ENCODE measurements around the gene MCM9. TPM values are rescaled to one million over a fixed set of nuclear protein-coding genes. Genes with fewer than 3 reads are reported as not detected.

Gene MCM9
- total RNA-seq, 1 experiment from 2014 or later: 18.6 TPM

GRCh38 chr6:118882314-118882905, 52.5 kb downstream of the MCM9 start:
- H3K9me3 ChIP-seq (ENCODE audit: control insufficient read depth, low read depth, low read length): no peaks in the 10 kb centered on the region
- no peak overlapping the region for H2BK20ac ChIP-seq (ENCODE audit: low read depth, low read length, poor library complexity, severe bottlenecking)
- H2BK12ac ChIP-seq (ENCODE audit: insufficient read length, low read depth, low read length): no peak overlapping the region
- no peak overlapping the region for H2BK15ac ChIP-seq (ENCODE audit: low read depth, low read length)
- no peak overlapping the region for H4K5ac ChIP-seq (ENCODE audit: insufficient read length, low read depth, low read length)
- H3K36me3 Mint-ChIP-seq (ENCODE audit: insufficient read depth in 1 of 3, low read depth in 3 of 3): no peaks in the 10 kb centered on the region; a peak in 1 of 7 replicates
- peak overlapping the region; percentile 44 for H3K9ac ChIP-seq (ENCODE audit: extremely low read depth, insufficient read length, low read length)
- TF ChIP-seq CTCF (conservative IDR thresholded peaks at IDR 0.05): no peak
- no peaks in the 10 kb centered on the region for H3K79me2 ChIP-seq (ENCODE audit: insufficient read depth, low read length)
- no peaks in the 10 kb centered on the region for H3K27me3 Mint-ChIP-seq (ENCODE audit: low read depth)
- peaks cover 19 to 24% of the 10 kb centered on the region in 2 experiments for H3K4me1 Mint-ChIP-seq
- H3K18ac ChIP-seq (ENCODE audit: insufficient read length, low read depth, low read length): no peak overlapping the region
- H2AK5ac ChIP-seq (ENCODE audit: insufficient read length, low read length): no peak overlapping the region
- H3K4me2 ChIP-seq (ENCODE audit: insufficient read depth, insufficient read length, low read length): no peak overlapping the region
- no peak overlapping the region for H3K56ac ChIP-seq (ENCODE audit: insufficient read length, low read depth, low read length)
- no CpG with 5 or more reads among the region's 4 CpGs for WGBS (ENCODE audit: extremely low coverage, insufficient read length, low lambda C conversion rate)
- H3K27me3 ChIP-seq (ENCODE audit: insufficient read depth, low read length): no peaks in the 10 kb centered on the region
- H2BK120ac ChIP-seq (ENCODE audit: low read depth, low read length, poor library complexity, severe bottlenecking): no peak overlapping the region
- peak overlapping the region; percentile 37 for H2AFZ ChIP-seq (ENCODE audit: low read length)
- H3K79me1 ChIP-seq (ENCODE audit: insufficient read depth, low read depth, low read length, poor library complexity, severe bottlenecking): no peaks in the 10 kb centered on the region
- no peak overlapping the region for H4K91ac ChIP-seq (ENCODE audit: insufficient read length, low read depth, low read length)
- no peak overlapping the region for H3T11ph ChIP-seq (ENCODE audit: low read length)
- no peak overlapping the region; the same call in 1 of the 2 replicates for H3K14ac ChIP-seq (ENCODE audit: insufficient read depth, low read length)
- H3K23me2 ChIP-seq (ENCODE audit: insufficient read length, low read depth, low read length, poor library complexity, severe bottlenecking): no peaks in the 10 kb centered on the region
- H3K23ac ChIP-seq (ENCODE audit: insufficient read length, low read depth, low read length): no peak overlapping the region
- H3K27ac Mint-ChIP-seq: peak overlapping the region; percentile 29 to 56 (median 54); a peak in 3 of 7 replicates
- no peaks in the 10 kb centered on the region for H4K20me1 ChIP-seq (ENCODE audit: control insufficient read depth, insufficient read depth, insufficient read length)
- no peak overlapping the region for H4K8ac ChIP-seq (replicated peaks; ENCODE audit: insufficient read length, low read depth, low read length)
- no peak for DNase-seq
- H3K4me3 Mint-ChIP-seq: no peak overlapping the region
- peak overlapping the region; percentile 30 for H3K27ac ChIP-seq (ENCODE audit: insufficient read length, low read depth, low read length)
- H3K4me1 ChIP-seq (ENCODE audit: insufficient read depth, low read length): peaks cover 9% of the 10 kb centered on the region
- H3K9me3 Mint-ChIP-seq: no peaks in the 10 kb centered on the region
- H2BK5ac ChIP-seq (ENCODE audit: insufficient read length, low read length): no peak overlapping the region
- H3K4ac ChIP-seq (ENCODE audit: low read depth, low read length): no peak overlapping the region

All from H9 (cell line).